NB4 (cell line): ENCODE measurements around the gene LRIG1.

Source experiments
- MYC ChIP-seq: IDR thresholded peaks from 2 replicates; pipeline ENCODE4 v1.6.1; 2011; ENCODE audit warnings: low read depth, low read length
- TF ChIP-seq, protein P1 (sequence below): IDR thresholded peaks from one replicate; pipeline ENCODE4 v1.5.1; 2012; ENCODE audit warnings: low read depth, low read length

- TF ChIP-seq MYC: no peak
- TF ChIP-seq, protein P1, sequence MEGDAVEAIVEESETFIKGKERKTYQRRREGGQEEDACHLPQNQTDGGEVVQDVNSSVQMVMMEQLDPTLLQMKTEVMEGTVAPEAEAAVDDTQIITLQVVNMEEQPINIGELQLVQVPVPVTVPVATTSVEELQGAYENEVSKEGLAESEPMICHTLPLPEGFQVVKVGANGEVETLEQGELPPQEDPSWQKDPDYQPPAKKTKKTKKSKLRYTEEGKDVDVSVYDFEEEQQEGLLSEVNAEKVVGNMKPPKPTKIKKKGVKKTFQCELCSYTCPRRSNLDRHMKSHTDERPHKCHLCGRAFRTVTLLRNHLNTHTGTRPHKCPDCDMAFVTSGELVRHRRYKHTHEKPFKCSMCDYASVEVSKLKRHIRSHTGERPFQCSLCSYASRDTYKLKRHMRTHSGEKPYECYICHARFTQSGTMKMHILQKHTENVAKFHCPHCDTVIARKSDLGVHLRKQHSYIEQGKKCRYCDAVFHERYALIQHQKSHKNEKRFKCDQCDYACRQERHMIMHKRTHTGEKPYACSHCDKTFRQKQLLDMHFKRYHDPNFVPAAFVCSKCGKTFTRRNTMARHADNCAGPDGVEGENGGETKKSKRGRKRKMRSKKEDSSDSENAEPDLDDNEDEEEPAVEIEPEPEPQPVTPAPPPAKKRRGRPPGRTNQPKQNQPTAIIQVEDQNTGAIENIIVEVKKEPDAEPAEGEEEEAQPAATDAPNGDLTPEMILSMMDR: no peak
Observed at GRCh38 chr3:66518126-66518525, 17.3 kb upstream of the LRIG1 start.
